D341Med (cell line): Measurements from ENCODE around the gene HS3ST3A1.

Experiments
- DNase-seq: peaks from one replicate; pipeline ENCODE4 v3.0.0; 2012; ENCODE audit warnings: low spot score

Gene HS3ST3A1

GRCh38 chr17:13491916-13492736, 109.6 kb downstream of the HS3ST3A1 start:
- DNase-seq = no peak

GRCh38 chr17:13491491-13491890, 110.2 kb downstream of the HS3ST3A1 start:
- DNase-seq = no peak

- no peak for DNase-seq
Observed at GRCh38 chr17:13490906-13491482, 110.7 kb downstream of the HS3ST3A1 start.

GRCh38 chr17:13490427-13490826, 111.3 kb downstream of the HS3ST3A1 start:
- DNase-seq = no peak

GRCh38 chr17:13485327-13485726, 116.4 kb downstream of the HS3ST3A1 start:
- DNase-seq = no peak

- no peak for DNase-seq
Observed at GRCh38 chr17:13484020-13484419, 117.7 kb downstream of the HS3ST3A1 start.

GRCh38 chr17:13480877-13481276, 120.9 kb downstream of the HS3ST3A1 start:
- DNase-seq = no peak

- no peak for DNase-seq
Observed at GRCh38 chr17:13478326-13478830, 123.4 kb downstream of the HS3ST3A1 start.

- no peak for DNase-seq
Observed at GRCh38 chr17:13477180-13477611, 124.5 kb downstream of the HS3ST3A1 start.

GRCh38 chr17:13476720-13477119, 125.0 kb downstream of the HS3ST3A1 start:
- no peak for DNase-seq

- DNase-seq = no peak
Observed at GRCh38 chr17:13475574-13476223, 126.0 kb downstream of the HS3ST3A1 start.

- no peak for DNase-seq
Observed at GRCh38 chr17:13474073-13474800, 127.5 kb downstream of the HS3ST3A1 start.

GRCh38 chr17:13465678-13466077, 136.1 kb downstream of the HS3ST3A1 start:
- DNase-seq = no peak

- DNase-seq = no peak
Observed at GRCh38 chr17:13462673-13463124, 139.0 kb downstream of the HS3ST3A1 start.

GRCh38 chr17:13462146-13462545, 139.6 kb downstream of the HS3ST3A1 start:
- no peak for DNase-seq

- DNase-seq = no peak
Observed at GRCh38 chr17:13460261-13461000, 141.3 kb downstream of the HS3ST3A1 start.

GRCh38 chr17:13457783-13458182, 143.9 kb downstream of the HS3ST3A1 start:
- no peak for DNase-seq
